Stimulated activated CD4-positive, alpha-beta T cell treated with anti-CD3 and anti-CD28 coated beads, Interleukin-1b, Interleukin-23, amount 100 ng/mL, for 48 hours (primary cell): ENCODE results near the gene CRELD2.

Experiments
- DNase-seq: peaks from one replicate; pipeline ENCODE4 v3.0.0-alpha.2; 2020

The CRELD2 gene

GRCh38 chr22:49889071-49889470, 29.4 kb upstream of the CRELD2 start:
- DNase-seq, result no peak

- no peak for DNase-seq
Measured at GRCh38 chr22:49892226-49892899, 26.1 kb upstream of the CRELD2 start.

- no peak for DNase-seq
Measured at GRCh38 chr22:49893025-49893424, 25.4 kb upstream of the CRELD2 start.

- DNase-seq, result no peak
Measured at GRCh38 chr22:49894322-49895054, 23.9 kb upstream of the CRELD2 start.

GRCh38 chr22:49896201-49896600, 22.2 kb upstream of the CRELD2 start:
- no peak for DNase-seq

- DNase-seq, result no peak
Measured at GRCh38 chr22:49897015-49897684, 21.3 kb upstream of the CRELD2 start.

- no peak for DNase-seq
Measured at GRCh38 chr22:49899530-49899929, 18.9 kb upstream of the CRELD2 start.

GRCh38 chr22:49900441-49901230, 17.8 kb upstream of the CRELD2 start:
- DNase-seq, result no peak

- DNase-seq, result no peak
Measured at GRCh38 chr22:49901457-49901856, 17.0 kb upstream of the CRELD2 start.

GRCh38 chr22:49903322-49904039, 15.0 kb upstream of the CRELD2 start:
- DNase-seq, result no peak

GRCh38 chr22:49904040-49904369, 14.4 kb upstream of the CRELD2 start:
- DNase-seq, result no peak

- DNase-seq, result no peak
Measured at GRCh38 chr22:49905465-49905864, 13.0 kb upstream of the CRELD2 start.

GRCh38 chr22:49906071-49906798, 12.2 kb upstream of the CRELD2 start:
- no peak for DNase-seq

GRCh38 chr22:49906799-49907290, 11.6 kb upstream of the CRELD2 start:
- DNase-seq, result no peak

- no peak for DNase-seq
Measured at GRCh38 chr22:49907807-49908206, 10.6 kb upstream of the CRELD2 start.

GRCh38 chr22:49909476-49910205, 8.8 kb upstream of the CRELD2 start:
- no peak for DNase-seq

GRCh38 chr22:49910229-49911155, 7.9 kb upstream of the CRELD2 start:
- no peak for DNase-seq

- DNase-seq, result no peak
Measured at GRCh38 chr22:49911881-49912625, 6.4 kb upstream of the CRELD2 start.

GRCh38 chr22:49913026-49913425, 5.4 kb upstream of the CRELD2 start:
- DNase-seq, result no peak
